Immature natural killer cell (primary cell): ENCODE measurements around the gene ZNF827. TPM values are rescaled to one million over a fixed set of nuclear protein-coding genes. Genes with fewer than 3 reads are reported as not detected.
A peak's percentile ranks its signal among the peaks of the same experiment; 100 is the strongest.

Experiments
- DNase-seq, 3 donors: peaks; one replicate each; pipeline ENCODE4 v3.0.0; 2022; ENCODE audit warnings: mixed read lengths in 1 of 3
- H3K27ac Mint-ChIP-seq, 6 donors: one replicate each; pipeline ENCODE4 v1.8.0; 2020; ENCODE audit warnings: mixed read lengths in 6 of 6, mild to moderate bottlenecking in 5 of 6, inconsistent platforms in 4 of 6, moderate library complexity in 3 of 6
- H3K27me3 Mint-ChIP-seq, 3 donors: one replicate each; pipeline ENCODE4 v1.8.0; 2020 to 2021; ENCODE audit warnings: low read depth in 3 of 3, mild to moderate bottlenecking in 3 of 3, mixed read lengths in 3 of 3, moderate library complexity in 3 of 3, inconsistent platforms in 1 of 3
- H3K36me3 Mint-ChIP-seq, 3 donors: one replicate each; pipeline ENCODE4 v1.8.0; 2020; ENCODE audit warnings: mixed read lengths in 3 of 3, inconsistent platforms in 2 of 3, mild to moderate bottlenecking in 2 of 3
- H3K4me1 Mint-ChIP-seq, 2 donors: one replicate each; pipeline ENCODE4 v1.8.0; 2020; ENCODE audit warnings: inconsistent platforms in 2 of 2, mild to moderate bottlenecking in 2 of 2, mixed read lengths in 2 of 2, moderate library complexity in 1 of 2
- H3K4me3 Mint-ChIP-seq, 5 donors: one replicate each; pipeline ENCODE4 v1.8.0; 2020; ENCODE audit warnings: mild to moderate bottlenecking in 5 of 5, mixed read lengths in 5 of 5, inconsistent platforms in 3 of 5, moderate library complexity in 3 of 5
- H3K9me3 Mint-ChIP-seq, 6 donors: one replicate each; pipeline ENCODE4 v1.8.0; 2020; ENCODE audit warnings: mild to moderate bottlenecking in 6 of 6, mixed read lengths in 6 of 6, inconsistent platforms in 4 of 6, moderate library complexity in 3 of 6
- polyA plus RNA-seq, 3 donors: library from polyadenylated mRNA; unstranded; fragments of 300-500 nt; fragmentation: Illumina TruSeq; gene quantifications; one replicate each; pipeline ENCODE4 v1.2.3, GENCODE V29; 2021

Gene ZNF827
- polyA plus RNA-seq, 3 donors from 2014 or later, result 1.5 to 4.6 (median 1.7) TPM

- H3K36me3 Mint-ChIP-seq, result peaks cover 2 to 7% (median 5%) of the 10 kb centered on the region in 3 donors
- peak overlapping the region in 2 of 6 donors; percentile 1 to 27 for H3K27ac Mint-ChIP-seq
- no peaks in the 10 kb centered on the region for H3K9me3 Mint-ChIP-seq
- DNase-seq, result no peak
- H3K4me1 Mint-ChIP-seq, result peaks cover 22 to 59% of the 10 kb centered on the region in 2 donors
- peak overlapping the region in 1 of 5 donors; percentile 3 for H3K4me3 Mint-ChIP-seq
- peaks cover 0 to 2% (median 0%) of the 10 kb centered on the region in 3 donors for H3K27me3 Mint-ChIP-seq
Observed at GRCh38 chr4:145895056-145895455, 43.6 kb downstream of the ZNF827 start.

GRCh38 chr4:145891958-145892357 lies 46.7 kb downstream of the ZNF827 start:
- Mint-ChIP-seq H3K4me1 (peaks cover 22 to 44% of the 10 kb centered on the region in 2 donors), H3K36me3 (peaks cover 5 to 9% (median 8%) of the 10 kb centered on the region in 3 donors), H3K27ac (no peak overlapping the region), H3K27me3 (peaks cover 0 to 2% (median 0%) of the 10 kb centered on the region in 3 donors), H3K9me3 (no peaks in the 10 kb centered on the region), H3K4me3 (no peak overlapping the region)
- no peak for DNase-seq

DNA sequence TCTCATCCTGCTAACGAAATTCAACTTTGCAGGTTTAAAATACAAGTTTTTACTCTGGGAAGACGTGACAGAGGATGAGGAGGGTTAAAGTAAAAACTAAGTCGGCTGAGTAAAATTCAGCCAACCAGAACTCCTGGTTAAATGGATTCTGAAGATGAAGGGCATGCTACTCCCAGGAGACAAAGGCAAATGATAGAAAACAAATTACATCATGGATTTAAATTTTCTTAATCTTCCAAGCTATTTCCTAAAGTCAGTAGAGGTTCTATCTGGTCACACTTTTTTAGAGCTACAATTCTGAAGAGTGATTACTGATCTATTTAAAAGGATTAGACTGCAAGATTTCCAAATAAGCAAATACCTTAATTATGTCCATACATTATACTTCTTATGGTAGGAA lies 47.9 kb downstream of the ZNF827 start:
- DNase-seq, result no peak
- H3K27me3 Mint-ChIP-seq, result no peaks in the 10 kb centered on the region
- peaks cover 8 to 21% (median 12%) of the 10 kb centered on the region in 3 donors for H3K36me3 Mint-ChIP-seq
- H3K4me1 Mint-ChIP-seq, result peaks cover 19 to 43% of the 10 kb centered on the region in 2 donors
- H3K4me3 Mint-ChIP-seq, result no peak overlapping the region
- H3K9me3 Mint-ChIP-seq, result no peaks in the 10 kb centered on the region
- H3K27ac Mint-ChIP-seq, result no peak overlapping the region

- Mint-ChIP-seq H3K9me3 (no peaks in the 10 kb centered on the region), H3K27ac (peak overlapping the region in 2 of 6 donors; percentile 2), H3K27me3 (no peaks in the 10 kb centered on the region), H3K4me3 (no peak overlapping the region), H3K36me3 (peaks cover 8 to 33% (median 21%) of the 10 kb centered on the region in 3 donors), H3K4me1 (peaks cover 0 to 22% of the 10 kb centered on the region in 2 donors)
- no peak for DNase-seq
Observed at GRCh38 chr4:145888393-145888792, 50.2 kb downstream of the ZNF827 start.

DNA sequence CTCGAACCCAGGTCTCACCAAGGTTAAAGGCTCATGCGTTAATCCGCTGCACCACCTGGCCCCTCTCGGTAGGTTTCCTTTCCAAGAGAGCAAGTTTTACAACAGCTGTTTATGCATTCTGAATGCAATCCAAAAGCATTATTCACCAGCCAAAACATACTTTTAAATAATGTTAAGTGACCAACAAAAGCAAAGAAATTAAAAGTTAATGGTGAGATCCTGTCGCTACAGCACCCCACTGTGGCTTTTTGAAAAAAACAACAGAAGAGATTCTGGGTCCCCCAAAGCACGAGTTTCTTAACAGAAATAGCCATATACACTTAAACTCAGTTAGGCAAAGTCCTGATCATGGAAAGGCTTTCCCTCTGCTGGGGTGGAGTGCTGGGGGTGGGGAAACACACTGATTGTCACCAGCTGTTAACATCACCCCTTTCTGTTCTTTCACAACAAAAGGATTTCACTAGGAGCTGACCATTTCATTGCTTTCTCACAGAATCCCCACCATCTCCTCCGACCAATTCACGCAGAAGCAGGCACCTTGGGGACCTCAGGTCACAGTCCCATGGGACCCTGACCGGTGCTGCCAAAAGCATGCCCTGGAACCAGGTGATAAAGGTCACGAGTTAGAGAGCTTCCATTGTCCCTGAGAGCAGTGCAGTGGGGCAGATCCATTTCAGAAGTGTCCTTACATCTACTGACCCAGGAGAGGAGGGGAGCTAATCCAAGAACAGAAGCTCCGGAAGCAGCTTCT lies 51.2 kb downstream of the ZNF827 start:
- Mint-ChIP-seq H3K4me1 (peaks cover 0 to 23% of the 10 kb centered on the region in 2 donors), H3K9me3 (no peaks in the 10 kb centered on the region), H3K4me3 (no peak overlapping the region), H3K27me3 (no peaks in the 10 kb centered on the region), H3K36me3 (peaks cover 8 to 33% (median 21%) of the 10 kb centered on the region in 3 donors), H3K27ac (no peak overlapping the region)
- no peak for DNase-seq

DNA sequence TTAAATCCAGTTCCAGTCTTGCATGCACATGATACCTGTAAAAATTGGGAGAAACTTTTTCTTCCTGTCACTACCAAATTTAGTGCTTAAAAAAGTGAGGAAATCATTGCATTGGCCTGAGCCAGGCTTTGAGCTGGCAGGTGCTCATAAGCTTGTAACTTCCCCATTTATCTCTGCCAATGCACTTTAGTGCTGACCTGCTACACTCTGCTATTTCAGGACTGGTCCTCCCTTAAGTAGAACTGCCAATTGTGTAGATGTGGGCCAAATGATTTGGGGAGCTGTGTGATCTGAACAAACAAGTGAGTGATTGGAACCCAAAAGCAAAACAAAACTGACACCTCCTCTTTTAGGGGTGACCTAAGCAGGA lies 51.8 kb downstream of the ZNF827 start:
- Mint-ChIP-seq H3K27ac (no peak overlapping the region), H3K4me3 (no peak overlapping the region), H3K9me3 (no peaks in the 10 kb centered on the region), H3K27me3 (no peaks in the 10 kb centered on the region), H3K4me1 (peaks cover 4 to 29% of the 10 kb centered on the region in 2 donors), H3K36me3 (peaks cover 8 to 33% (median 21%) of the 10 kb centered on the region in 3 donors)
- DNase-seq, result no peak

DNA sequence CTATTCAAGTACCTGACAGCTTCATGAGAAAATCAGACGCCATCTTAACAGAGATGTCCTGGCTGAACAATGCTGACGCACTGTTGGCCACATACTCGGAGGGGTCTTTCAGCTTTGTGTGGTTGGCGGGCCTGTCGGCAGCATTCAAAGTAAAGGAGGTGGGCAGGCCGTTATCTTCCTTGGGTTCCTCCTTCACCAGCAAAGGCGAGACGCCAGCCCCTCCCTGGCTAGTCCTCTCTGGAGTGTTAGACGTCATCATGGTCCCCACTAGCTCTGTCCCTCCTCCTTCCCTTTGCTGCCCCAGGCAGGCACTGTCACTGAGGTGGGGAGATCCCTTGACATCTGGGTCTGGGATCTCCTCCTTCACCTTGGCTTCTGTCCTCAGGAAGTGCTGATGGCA lies 53.0 kb downstream of the ZNF827 start:
- no peak overlapping the region for H3K4me3 Mint-ChIP-seq
- H3K27ac Mint-ChIP-seq, result no peak overlapping the region
- no peaks in the 10 kb centered on the region for H3K9me3 Mint-ChIP-seq
- peaks cover 10 to 41% of the 10 kb centered on the region in 2 donors for H3K4me1 Mint-ChIP-seq
- no peak for DNase-seq
- H3K27me3 Mint-ChIP-seq, result no peaks in the 10 kb centered on the region
- H3K36me3 Mint-ChIP-seq, result peaks cover 4 to 33% (median 21%) of the 10 kb centered on the region in 3 donors

- Mint-ChIP-seq H3K27ac (no peak overlapping the region), H3K4me3 (no peak overlapping the region), H3K9me3 (no peaks in the 10 kb centered on the region), H3K36me3 (peaks cover 4 to 31% (median 20%) of the 10 kb centered on the region in 3 donors), H3K27me3 (no peaks in the 10 kb centered on the region), H3K4me1 (peaks cover 10 to 46% of the 10 kb centered on the region in 2 donors)
- DNase-seq, result no peak
Observed at GRCh38 chr4:145884775-145885174, 53.8 kb downstream of the ZNF827 start.

DNA sequence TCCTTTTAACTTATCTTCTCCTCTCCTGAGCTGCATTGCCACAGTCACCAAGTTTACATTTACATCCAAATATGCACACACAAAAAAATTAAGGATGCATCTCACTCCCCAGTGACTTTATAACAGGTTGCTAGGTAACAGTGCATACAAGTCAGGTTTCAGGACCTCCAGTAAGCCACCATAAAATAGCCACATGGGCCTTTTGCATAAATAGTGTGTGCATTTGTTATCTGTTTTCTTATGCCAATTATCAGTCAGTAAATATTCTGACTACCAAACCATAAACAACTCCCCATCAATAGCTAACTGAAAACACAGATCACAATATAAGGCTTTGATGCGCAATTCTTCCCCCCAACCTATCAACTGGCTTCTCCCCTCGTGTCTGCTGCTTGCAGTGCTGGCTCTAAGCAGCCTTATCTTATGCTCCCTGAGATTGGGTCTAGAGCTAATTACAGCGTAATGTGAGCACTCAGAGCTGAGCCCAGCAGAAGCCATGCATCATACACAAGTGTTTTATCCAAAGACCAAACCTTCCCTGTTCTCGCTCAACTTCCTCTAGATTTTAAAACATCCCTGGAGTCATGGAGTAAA lies 55.4 kb downstream of the ZNF827 start:
- Mint-ChIP-seq H3K36me3 (peaks cover 9 to 33% (median 20%) of the 10 kb centered on the region in 3 donors), H3K9me3 (no peaks in the 10 kb centered on the region), H3K27ac (peak overlapping the region in 1 of 6 donors; percentile 24), H3K4me3 (no peak overlapping the region), H3K27me3 (no peaks in the 10 kb centered on the region), H3K4me1 (peaks cover 10 to 46% of the 10 kb centered on the region in 2 donors)
- DNase-seq, result no peak

- DNase-seq, result no peak
- Mint-ChIP-seq H3K27me3 (no peaks in the 10 kb centered on the region), H3K4me3 (no peak overlapping the region), H3K9me3 (no peaks in the 10 kb centered on the region), H3K4me1 (peaks cover 10 to 46% of the 10 kb centered on the region in 2 donors), H3K27ac (peak overlapping the region in 1 of 6 donors; percentile 12), H3K36me3 (peaks cover 6 to 35% (median 20%) of the 10 kb centered on the region in 3 donors)
Observed at GRCh38 chr4:145882604-145883003, 56.0 kb downstream of the ZNF827 start.

DNA sequence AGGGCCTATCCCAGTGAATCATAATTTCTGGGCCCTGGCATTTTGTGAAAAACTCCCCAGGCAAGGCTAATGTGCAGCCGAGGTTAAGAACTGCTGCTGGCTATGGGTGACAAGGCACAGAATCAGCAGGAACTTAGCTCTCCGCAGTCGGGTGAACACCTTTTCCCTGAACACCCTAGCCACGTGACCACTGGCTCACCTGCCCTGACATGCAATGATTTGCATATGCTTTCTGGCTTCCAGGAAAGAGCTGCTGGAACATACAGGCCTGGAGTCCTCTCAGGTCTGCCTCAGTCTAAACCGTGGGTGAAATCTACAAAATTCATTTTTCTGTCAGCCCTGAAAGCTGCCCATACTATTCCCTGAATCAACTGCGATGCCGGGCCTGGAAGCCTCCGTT lies 56.6 kb downstream of the ZNF827 start:
- Mint-ChIP-seq H3K9me3 (no peaks in the 10 kb centered on the region), H3K36me3 (peaks cover 6 to 34% (median 20%) of the 10 kb centered on the region in 3 donors), H3K27ac (no peak overlapping the region), H3K27me3 (no peaks in the 10 kb centered on the region), H3K4me1 (peaks cover 10 to 46% of the 10 kb centered on the region in 2 donors), H3K4me3 (no peak overlapping the region)
- no peak for DNase-seq

GRCh38 chr4:145881576-145881975 lies 57.0 kb downstream of the ZNF827 start:
- H3K4me3 Mint-ChIP-seq, result no peak overlapping the region
- no peaks in the 10 kb centered on the region for H3K9me3 Mint-ChIP-seq
- H3K36me3 Mint-ChIP-seq, result peaks cover 6 to 29% (median 20%) of the 10 kb centered on the region in 3 donors
- DNase-seq, result no peak
- H3K4me1 Mint-ChIP-seq, result peaks cover 10 to 42% of the 10 kb centered on the region in 2 donors
- H3K27me3 Mint-ChIP-seq, result no peaks in the 10 kb centered on the region
- H3K27ac Mint-ChIP-seq, result peak overlapping the region in 2 of 6 donors; percentile 29 to 68

GRCh38 chr4:145880355-145880960 lies 58.2 kb downstream of the ZNF827 start:
- peaks cover 6 to 21% (median 13%) of the 10 kb centered on the region in 3 donors for H3K36me3 Mint-ChIP-seq
- H3K27me3 Mint-ChIP-seq, result no peaks in the 10 kb centered on the region
- no peak for DNase-seq
- peak overlapping the region in 1 of 6 donors; percentile 79 for H3K27ac Mint-ChIP-seq
- H3K9me3 Mint-ChIP-seq, result no peaks in the 10 kb centered on the region
- H3K4me1 Mint-ChIP-seq, result peaks cover 10 to 34% of the 10 kb centered on the region in 2 donors
- no peak overlapping the region for H3K4me3 Mint-ChIP-seq

- peaks cover 6 to 15% (median 9%) of the 10 kb centered on the region in 3 donors for H3K36me3 Mint-ChIP-seq
- no peaks in the 10 kb centered on the region for H3K27me3 Mint-ChIP-seq
- H3K27ac Mint-ChIP-seq, result peak overlapping the region in 1 of 6 donors; percentile 19
- no peaks in the 10 kb centered on the region for H3K9me3 Mint-ChIP-seq
- no peak for DNase-seq
- H3K4me1 Mint-ChIP-seq, result peaks cover 10 to 34% of the 10 kb centered on the region in 2 donors
- H3K4me3 Mint-ChIP-seq, result no peak overlapping the region
Observed at GRCh38 chr4:145879598-145879997, 59.0 kb downstream of the ZNF827 start.
